Measurements from ENCODE around the gene KLHL26.
"Not testable (repeated sequence)": the region's sequence is repeated elsewhere in the genome, so short reads cannot be mapped to it uniquely, and the experiment has no call there.

KLHL26 gene, protein sequence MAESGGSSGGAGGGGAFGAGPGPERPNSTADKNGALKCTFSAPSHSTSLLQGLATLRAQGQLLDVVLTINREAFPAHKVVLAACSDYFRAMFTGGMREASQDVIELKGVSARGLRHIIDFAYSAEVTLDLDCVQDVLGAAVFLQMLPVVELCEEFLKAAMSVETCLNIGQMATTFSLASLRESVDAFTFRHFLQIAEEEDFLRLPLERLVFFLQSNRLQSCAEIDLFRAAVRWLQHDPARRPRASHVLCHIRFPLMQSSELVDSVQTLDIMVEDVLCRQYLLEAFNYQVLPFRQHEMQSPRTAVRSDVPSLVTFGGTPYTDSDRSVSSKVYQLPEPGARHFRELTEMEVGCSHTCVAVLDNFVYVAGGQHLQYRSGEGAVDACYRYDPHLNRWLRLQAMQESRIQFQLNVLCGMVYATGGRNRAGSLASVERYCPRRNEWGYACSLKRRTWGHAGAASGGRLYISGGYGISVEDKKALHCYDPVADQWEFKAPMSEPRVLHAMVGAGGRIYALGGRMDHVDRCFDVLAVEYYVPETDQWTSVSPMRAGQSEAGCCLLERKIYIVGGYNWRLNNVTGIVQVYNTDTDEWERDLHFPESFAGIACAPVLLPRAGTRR

GRCh38 chr19:18636969-18637629 lies at the start of gene KLHL26:
Gene KLHL26 (plus strand): TSS chr19:18637028. CDS start chr19:18637055, 27 bp downstream.
- in situ Hi-C loops (cut with MboI; ENCODE audit: low sequenced_read_pairs), result no loop called here

- in situ Hi-C loops (cut with MboI; ENCODE audit: low sequenced_read_pairs), result no loop called here
Measured at GRCh38 chr19:18587561-18587960, 49.3 kb upstream of the KLHL26 start.

- in situ Hi-C loops (cut with MboI; ENCODE audit: low sequenced_read_pairs), result no loop called here
Measured at GRCh38 chr19:18587962-18588610, 48.7 kb upstream of the KLHL26 start.

GRCh38 chr19:18588611-18589379 lies 48.0 kb upstream of the KLHL26 start, which contains the start of gene REX1BD:
Gene REX1BD (plus strand): TSS chr19:18588798. CDS start chr19:18588802, 4 bp downstream.
- in situ Hi-C loops (cut with MboI; ENCODE audit: low sequenced_read_pairs), result no loop called here

DNA sequence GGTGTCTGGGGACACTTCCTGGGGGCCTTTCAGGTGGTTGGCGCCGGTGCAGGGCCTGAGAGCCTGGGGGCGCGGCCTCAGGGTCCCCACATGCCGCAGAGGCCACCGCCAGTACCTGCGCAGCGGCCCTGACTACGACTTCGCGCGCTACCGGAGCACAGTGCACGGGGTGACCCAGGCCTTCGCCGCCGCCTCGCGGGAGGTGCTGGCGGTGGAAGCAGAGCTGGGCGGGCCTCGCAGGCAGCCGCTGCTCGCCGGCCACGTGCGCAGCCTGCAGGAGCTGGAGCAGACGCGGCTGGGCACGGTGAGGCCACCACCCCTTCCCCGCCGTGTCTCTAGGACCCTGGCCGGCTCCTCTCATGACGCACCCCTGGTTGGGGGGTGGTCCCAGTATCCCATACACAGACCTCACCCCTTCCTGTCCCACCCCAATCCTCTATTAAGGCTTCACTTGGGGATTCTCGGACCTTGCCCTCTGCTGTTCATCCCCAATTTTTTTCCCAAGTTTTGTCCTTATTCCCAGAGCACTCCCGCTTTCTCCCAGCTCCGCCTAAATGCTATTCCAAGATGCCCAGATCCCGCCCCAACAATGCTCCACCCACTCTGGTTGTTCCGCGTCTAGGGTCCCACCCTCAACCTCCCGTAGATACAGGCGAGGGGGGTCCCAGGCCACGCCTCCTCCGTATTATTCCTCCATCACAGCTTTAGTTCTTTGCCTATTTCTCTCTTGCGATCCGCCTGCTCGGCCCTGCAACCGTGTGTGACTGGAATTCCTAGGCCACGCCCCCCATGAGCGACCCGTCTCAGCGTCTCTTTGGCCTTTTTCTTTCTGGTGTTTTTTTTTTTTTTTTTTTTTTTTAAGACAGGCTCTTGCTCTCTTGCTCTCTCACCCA lies 47.2 kb upstream of the KLHL26 start:
- in situ Hi-C loops (cut with MboI; ENCODE audit: low sequenced_read_pairs), result no loop called here

DNA sequence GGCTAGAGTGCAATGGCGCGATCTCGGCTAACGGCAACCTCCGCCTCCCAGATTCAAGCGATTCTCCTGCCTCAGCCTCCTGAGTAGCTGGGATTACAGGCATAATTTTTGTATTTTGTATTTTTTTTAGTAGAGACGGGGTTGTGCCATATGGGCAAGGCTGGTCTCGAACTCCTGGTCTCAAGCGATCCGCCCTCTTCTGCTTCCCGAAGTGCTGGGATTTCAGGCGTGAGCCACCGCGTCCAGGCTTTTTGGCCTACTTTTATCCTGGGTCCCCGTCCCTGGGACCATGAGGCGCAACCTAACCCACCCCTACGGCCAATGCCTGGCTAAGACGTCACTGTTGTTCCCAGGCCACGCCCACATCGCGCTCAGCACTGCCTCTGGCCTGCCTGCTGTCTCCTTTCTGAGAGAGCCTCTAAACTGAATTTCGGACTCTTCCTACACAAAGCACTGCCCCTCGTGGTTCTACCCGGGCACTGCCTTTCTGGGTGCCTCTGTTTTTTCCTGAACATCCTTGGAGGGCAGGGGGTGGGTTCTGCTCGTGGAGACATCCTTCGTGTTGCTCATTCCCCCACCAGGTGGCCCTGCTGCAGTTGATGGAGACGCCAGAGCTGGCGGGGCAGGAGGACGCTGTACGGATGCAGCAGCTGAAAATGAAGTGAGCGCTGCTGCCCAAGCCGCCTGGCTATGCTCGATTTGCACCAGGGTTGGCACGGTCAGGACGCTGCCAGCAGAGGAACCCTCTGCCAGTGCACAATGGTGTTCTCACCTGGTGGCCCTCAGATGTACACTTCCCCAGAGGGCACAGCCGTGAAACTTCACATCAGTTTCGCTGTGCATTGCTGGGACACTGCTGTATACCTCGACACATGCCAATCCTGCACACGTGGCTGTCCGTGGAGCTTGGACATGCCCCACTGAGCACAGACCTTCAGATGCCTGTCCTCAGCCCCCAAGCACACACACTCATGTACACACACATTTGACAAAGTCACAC lies 46.3 kb upstream of the KLHL26 start:
- in situ Hi-C loops (cut with MboI; ENCODE audit: low sequenced_read_pairs), result no loop called here

GRCh38 chr19:18591735-18592385 lies 45.0 kb upstream of the KLHL26 start:
- in situ Hi-C loops (cut with MboI; ENCODE audit: low sequenced_read_pairs), result no loop called here

GRCh38 chr19:18592732-18593131 lies 44.1 kb upstream of the KLHL26 start:
- in situ Hi-C loops (cut with MboI; ENCODE audit: low sequenced_read_pairs), result not testable (repeated sequence)

- in situ Hi-C loops (cut with MboI; ENCODE audit: low sequenced_read_pairs), result no loop called here
Measured at GRCh38 chr19:18593367-18594095, 43.3 kb upstream of the KLHL26 start.

- in situ Hi-C loops (cut with MboI; ENCODE audit: low sequenced_read_pairs), result no loop called here
Measured at GRCh38 chr19:18594096-18594823, 42.6 kb upstream of the KLHL26 start.

GRCh38 chr19:18594824-18595373 lies 41.9 kb upstream of the KLHL26 start:
- in situ Hi-C loops (cut with MboI; ENCODE audit: low sequenced_read_pairs), result no loop called here

DNA sequence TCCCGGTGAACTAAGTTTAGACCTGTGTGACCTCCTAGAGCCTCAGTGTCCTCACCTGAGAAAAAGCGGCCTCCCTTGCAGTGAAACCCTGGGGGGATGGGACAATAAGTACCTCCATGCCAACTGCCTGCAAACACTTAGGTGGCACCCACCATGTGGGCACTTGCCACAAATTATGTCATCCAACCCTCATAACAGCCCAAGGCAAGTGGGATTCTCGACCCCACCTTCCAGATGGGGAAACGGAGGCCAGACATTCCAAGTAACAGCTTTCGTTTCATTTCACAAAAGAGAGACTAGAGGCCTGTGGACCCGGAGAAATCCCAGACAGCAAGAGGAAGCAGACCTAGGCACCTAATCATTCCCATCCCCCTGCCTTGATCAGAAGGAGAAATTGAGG lies 41.4 kb upstream of the KLHL26 start:
- in situ Hi-C loops (cut with MboI; ENCODE audit: low sequenced_read_pairs), result no loop called here

GRCh38 chr19:18596752-18597157 lies 40.1 kb upstream of the KLHL26 start:
- in situ Hi-C loops (cut with MboI; ENCODE audit: low sequenced_read_pairs), result no loop called here

DNA sequence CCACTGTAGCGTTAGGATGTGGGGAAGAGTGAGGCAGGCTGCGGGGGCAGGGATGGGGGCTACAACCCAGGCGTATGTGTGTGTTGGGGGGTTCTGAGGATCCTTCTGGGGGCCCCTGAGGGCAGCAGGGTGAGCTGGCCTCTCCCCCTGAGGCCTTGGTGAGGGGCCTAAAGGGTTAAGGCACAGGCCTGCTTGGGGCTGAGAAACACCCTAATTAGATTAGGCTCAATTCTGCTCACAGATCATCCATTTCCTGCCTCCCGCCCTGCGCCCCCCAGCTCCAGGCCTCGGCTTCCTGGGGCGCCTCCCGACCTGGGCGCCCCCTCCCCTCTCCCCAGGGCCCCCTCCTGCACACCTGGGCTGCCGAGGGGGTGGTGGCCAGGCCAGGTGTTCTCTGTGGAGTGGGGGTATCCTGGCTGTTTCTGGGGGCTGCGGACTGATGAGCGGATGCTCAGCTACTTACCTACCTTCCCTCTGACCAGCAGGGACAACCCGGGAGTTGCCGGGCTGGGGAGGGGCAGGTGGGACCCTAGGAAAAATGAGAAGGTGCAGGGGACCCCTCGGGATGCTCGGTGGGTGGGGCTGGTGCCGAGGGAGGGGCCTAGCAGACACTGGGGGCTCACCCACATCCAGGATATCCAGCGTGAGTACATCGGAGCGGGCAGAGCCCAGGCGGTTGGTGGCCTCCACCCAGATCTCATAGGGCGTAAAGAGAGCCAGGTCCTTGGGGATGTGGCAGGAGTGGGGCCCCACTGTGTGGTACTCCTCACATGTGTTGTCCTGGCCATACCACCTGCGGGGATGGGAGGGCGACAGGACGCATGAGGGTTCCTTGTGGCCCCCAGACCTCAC lies 38.8 kb upstream of the KLHL26 start:
- in situ Hi-C loops (cut with MboI; ENCODE audit: low sequenced_read_pairs), result no loop called here

DNA sequence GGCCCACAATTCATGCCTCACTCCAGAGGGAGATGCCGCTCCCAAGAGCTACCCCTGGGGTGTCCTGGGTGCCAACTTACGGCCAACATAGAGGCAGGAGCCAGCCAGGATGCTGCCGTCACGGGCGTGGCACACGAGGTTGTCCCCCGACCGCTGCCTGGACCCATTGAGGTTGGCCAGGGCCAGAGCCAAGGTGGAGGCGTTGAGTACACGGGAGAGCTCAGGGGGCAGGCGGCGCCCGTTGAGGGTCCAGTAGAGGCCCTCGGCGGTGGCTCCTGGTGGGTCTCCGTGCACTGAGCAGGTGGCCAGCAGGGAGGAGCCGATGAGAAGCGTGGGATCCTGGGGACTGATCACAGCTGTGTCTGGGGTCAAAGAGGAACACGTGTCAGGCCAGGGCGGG lies 37.3 kb upstream of the KLHL26 start:
- in situ Hi-C loops (cut with MboI; ENCODE audit: low sequenced_read_pairs), result no loop called here

Data from HL-60/S4 (cell line).